HG03571 (cell line): ENCODE results near the gene ZNF415.
"Not testable (repeated sequence)": the region's sequence is repeated elsewhere in the genome, so short reads cannot be mapped to it uniquely, and the experiment has no call there.

ENCODE experiments used
- ATAC-seq: cut with Tn5 transposase; IDR thresholded peaks from one replicate; pipeline ENCODE4 v1.9.1; 2021; ENCODE audit not compliant: unreplicated experiment

The ZNF415 gene

GRCh38 chr19:53102756-53103233, 29.9 kb downstream of the ZNF415 start:
- peak; percentile 18 for ATAC-seq

DNA sequence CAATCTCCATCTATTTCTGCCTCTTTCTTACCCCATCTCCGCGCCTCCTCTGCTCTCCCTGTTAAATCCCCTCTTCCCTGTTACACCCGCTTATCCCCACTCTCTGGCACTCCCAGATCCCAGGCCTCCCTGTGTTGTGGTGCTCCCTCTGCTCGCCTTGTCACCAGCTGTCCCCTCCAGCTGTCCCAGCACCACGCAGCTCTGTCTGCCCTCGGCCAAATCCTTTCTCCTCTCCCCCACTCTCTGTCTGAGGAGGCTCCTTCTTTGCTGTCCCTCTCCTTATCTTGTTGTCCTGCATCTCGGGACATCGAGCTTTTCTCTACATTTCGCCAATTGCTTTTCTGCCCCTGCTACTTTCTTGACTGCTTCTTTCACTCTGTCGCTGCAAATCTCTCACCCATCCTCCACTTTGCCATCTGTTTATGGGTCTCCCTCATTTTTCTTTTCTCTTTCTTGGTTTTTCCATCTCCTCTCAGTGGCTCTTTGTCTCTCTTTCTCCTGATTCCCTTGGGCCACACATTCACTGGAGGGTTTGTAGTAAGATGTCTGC, 30.4 kb downstream of the ZNF415 start:
- no peak for ATAC-seq

DNA sequence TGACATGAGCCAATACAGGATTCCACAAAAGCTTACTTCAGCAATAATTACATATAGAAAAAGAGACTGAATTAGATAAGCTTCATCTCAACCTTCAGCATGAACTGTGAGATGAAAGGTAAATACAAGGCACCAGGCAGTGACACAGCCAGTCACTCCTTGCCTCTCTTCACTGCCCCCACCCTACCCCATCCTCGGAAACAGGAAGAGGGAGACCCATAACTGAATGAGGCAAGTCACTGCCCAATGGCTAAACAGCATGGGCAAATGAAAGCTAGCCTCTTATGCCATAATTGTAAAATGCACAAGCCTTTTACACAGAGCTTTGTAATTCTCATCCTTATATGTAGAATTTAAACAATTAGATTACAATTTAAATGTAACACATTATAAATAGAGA, 31.2 kb downstream of the ZNF415 start:
- ATAC-seq, result no peak

DNA sequence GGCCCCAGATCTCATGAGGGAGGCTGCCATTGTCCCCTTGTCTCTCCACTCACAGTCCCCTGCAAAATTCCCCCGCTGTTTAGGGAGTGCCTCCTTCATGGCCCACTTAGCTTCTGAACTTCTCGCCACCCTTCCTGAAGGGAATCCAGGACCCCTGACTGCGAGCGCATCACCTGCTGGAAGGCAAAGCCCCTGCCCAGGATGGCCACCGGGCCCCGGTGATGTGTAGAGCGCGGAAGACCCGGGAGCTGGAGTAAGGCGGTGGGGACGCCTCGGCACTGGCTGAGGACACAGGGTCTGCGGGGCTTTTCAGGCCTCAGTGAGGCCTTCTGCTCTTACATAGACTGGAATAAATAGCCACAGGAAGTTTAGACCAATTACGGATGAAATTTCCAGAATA, 34.1 kb downstream of the ZNF415 start:
- not testable (repeated sequence) for ATAC-seq

- ATAC-seq, result not testable (repeated sequence)
These were observed 35.6 kb downstream of the ZNF415 start for GRCh38 chr19:53096982-53097690.

DNA sequence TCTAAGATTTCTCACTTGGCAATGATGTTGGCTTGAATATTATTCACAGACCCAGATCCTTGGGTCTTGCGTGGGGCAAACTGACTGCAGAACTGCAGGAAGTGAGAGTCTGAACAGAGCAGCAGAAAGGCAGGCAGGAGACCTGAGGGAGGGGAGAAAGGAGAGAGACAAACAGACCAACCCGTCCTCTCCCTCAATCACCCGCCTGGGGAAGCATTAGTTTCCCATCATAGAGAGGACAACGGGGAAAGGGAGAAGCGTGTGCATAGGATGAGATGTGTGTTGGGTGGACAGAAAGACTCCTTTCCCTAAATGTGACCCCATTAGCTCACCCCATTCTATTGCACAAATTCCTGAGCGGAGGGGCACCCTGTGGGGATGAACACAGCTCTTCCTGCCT, 36.1 kb downstream of the ZNF415 start:
- ATAC-seq, result not testable (repeated sequence)

DNA sequence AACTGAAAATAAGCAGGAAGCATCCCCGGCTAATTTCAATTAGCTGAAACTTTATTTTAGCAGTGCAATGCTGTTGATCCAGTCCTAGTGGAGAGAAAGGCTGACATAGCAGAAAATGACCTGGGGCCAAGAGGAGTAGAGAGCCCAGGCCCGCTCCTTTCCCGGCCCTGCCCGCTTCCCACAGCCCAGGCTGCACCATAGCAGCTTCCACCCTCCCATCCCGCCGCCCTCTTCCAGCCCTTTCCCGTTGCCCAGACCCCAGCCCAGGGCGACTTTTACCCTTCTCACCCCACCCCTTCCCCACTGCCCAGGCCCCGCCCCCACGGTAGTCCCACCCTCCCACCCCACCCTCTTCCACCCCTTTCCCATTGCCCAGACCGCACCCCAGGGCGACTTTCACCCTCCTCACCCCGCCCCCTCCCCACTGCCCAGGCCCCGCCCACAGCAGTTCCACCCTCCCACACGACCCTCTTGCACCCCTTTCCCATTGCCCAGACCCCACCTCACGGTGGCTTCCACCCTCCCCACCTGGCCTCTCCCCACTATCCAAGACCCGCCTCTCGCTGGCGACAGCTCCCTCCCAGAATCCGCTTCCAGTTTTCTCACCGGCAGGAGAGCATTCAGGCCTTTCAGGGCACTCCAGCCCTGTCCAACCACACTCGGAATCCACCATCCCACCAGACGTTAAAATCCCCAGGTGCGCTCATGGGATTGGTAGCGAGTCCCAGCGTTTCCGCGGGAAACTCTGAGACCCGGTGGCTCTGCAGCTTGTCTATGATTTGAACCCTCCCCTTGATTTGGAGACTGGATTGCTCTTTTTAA, 37.7 kb downstream of the ZNF415 start:
- ATAC-seq, result no peak

GRCh38 chr19:53092723-53093122, 40.0 kb downstream of the ZNF415 start:
- no peak for ATAC-seq

DNA sequence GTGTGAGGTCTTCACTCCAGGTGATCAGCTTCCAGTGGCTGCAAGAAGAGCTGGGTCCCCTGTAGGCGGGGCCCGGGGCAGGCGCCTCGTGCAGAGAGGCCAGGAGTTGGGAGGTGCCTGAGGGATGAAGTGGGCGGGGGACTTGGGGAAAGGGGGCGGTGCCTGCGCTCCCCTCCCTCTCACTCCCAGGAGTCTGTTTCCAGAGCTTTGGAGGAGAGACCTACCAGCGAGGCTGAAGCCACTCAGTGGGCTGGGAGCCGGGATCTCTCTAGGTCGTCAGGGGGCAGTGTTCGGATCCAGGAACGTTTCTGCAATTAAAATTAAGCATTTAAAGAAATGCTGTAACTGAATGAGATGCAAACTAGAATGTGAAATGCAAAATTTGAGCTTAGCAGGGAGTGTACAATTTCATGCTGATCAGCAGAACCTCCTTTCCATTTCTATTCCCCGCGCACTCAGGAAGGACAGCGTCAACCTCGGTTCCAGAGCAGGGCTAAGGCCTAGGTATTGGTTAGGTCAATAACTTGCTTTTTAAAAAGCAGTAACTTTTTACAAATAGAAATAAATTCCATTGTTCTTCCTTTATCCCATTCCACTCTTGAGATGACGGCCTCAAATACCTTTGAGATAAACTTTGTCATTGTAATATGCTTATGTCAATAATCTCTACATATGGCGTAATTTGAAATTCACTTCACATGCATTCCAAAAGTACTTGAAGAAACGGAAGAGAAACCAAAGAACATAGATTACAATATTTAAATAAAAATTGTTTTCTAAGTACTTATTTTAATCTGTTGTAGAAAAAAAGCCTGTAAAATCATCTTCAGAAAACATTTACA, 41.1 kb downstream of the ZNF415 start:
- ATAC-seq, result no peak

DNA sequence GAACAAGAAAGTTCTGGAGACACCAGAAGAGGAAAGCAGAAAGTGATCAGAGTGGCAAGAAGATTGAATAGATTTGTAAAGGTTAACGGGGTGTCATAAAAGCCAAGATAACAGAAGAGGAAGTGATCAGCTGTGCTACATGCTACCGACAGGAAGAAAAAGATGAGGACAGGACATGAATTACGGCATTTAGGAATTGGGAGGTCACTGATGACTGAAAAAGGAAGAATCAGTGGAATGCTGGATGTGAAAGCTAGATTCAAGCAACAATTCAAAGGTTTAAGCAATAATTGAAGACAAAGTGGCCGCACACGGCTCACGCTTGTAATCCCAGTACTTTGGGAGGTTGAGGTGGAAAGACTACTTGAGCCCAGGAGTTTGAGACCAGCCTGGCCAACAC, 44.6 kb downstream of the ZNF415 start:
- ATAC-seq, result no peak

- ATAC-seq, result no peak
These were observed 45.8 kb downstream of the ZNF415 start for GRCh38 chr19:53086949-53087348.

- ATAC-seq, result no peak
These were observed 47.2 kb downstream of the ZNF415 start for GRCh38 chr19:53085496-53085895.

- ATAC-seq, result no peak
These were observed 49.8 kb downstream of the ZNF415 start for GRCh38 chr19:53082929-53083328.

DNA sequence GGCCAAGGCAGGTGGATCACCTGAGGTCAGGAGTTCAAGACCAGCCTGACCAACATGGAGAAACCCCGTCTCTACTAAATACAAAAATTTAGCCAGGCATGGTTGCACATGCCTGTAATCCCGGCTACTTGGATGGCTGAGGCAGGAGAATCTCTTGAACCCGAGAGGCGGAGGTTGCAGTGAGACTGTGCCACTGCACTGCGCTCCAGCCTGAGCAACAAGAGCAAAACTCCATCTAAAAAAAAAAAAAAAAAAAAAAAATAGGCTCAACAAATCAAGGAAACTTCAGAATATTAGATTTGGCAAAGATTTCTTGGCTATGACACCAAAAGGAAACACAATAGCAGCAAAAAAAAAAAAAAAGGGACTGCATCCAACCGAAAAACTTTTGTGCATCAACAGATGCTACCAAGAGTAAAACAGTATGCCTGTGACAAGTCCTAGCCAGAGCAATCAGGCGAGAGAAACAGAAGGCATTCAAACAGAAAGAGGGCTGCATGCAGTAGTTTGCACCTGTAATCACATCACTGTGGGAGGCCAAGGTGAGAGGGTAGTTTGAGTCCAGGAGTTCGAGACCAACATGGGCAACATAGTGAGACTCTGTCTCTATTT, 53.3 kb downstream of the ZNF415 start:
- no peak for ATAC-seq

DNA sequence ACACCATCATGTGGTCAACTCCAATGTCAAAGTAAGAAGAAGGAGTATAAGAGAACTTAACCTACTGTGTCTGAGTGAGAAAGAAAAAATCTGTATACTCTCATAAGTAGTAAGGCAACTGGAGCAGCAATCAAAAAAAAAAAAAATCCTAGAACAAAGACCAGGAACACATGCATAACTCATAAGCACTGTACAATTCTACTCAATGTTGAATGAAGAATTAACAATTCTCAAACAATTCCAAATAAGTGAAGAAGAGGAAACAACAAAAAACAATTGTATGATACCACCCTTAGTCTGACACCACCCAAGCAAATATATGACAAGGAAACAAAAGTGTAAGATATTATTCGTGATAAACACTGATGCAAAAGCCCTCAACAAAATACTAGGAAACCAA, 54.0 kb downstream of the ZNF415 start:
- no peak for ATAC-seq

- ATAC-seq, result no peak
These were observed 55.7 kb downstream of the ZNF415 start for GRCh38 chr19:53076984-53077383.

DNA sequence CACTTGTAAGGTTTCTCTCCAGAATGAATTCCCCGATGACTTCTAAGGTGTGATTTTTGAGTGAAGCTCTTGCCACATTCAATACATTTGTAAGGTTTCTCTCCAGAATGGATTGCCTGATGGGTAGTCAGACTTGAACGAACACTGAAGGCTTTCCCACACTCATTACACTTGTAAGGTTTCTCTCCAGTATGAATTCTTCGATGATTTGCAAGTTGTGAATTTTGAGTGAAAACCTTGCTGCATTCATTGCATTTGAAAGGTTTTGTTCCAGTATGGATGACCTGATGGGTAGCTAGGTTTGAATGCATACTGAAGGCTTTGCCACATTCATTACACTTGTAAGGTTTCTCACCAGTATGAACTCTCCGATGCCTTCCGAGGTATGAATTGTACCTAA, 63.9 kb downstream of the ZNF415 start:
- ATAC-seq, result no peak

DNA sequence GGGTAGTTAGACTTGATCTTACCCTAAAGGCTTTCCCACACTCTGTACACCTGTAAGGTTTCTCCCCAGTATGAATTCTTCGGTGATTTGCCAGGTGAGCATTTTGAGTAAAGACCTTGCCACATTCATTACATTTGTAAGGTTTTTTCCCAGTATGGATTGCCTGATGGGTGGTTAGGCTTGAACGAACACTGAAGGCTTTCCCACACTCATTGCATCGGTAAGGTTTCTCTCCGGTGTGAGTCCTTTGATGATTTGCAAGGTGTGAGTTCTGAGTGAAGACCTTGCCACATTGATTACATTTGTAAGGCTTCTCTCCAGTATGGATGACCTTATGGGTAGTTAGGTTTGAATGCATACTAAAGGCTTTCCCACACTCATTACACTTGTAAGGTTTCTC, 64.5 kb downstream of the ZNF415 start:
- ATAC-seq, result no peak

DNA sequence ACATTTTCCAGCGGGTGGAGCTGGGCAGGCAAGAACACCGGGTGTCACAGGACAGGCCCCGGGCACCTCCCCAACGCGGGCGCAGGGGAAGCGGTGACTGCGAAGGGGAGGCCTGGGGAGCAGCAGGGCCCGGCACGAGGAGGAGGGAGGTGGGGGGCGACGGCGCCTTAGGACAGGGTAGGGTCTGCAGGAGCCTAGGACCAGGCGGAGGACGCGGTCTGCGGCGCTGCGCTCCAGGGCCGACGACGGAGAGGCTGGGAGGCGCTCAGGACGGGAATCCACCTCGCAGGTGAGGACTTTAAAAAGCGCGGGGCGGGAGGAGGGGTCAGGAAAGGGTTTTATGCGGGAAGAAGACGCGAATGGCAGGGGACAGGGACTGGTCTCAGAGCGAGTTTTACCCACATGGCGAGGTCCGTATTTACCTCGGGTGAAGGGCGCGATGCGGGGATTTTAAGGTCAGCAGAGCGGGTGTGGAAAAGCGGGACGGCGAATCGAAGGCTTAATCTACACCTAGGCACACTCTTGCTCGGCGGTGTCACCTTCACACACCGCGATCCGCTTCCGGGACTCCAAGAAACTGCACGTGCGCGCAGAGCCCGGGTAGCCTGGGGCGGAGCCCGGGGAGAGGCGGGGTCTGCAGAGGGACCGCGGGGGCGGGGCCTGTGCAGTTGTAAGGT, 74.7 kb downstream of the ZNF415 start:
- ATAC-seq, result no peak
